GM18502 (cell line): ENCODE measurements around the gene DISP3.

Experiments
- ATAC-seq: cut with Tn5 transposase; IDR thresholded peaks from one replicate; pipeline ENCODE4 v1.9.1; 2021; ENCODE audit warnings: mild to moderate bottlenecking; ENCODE audit not compliant: unreplicated experiment, poor library complexity

DISP3 gene

DNA sequence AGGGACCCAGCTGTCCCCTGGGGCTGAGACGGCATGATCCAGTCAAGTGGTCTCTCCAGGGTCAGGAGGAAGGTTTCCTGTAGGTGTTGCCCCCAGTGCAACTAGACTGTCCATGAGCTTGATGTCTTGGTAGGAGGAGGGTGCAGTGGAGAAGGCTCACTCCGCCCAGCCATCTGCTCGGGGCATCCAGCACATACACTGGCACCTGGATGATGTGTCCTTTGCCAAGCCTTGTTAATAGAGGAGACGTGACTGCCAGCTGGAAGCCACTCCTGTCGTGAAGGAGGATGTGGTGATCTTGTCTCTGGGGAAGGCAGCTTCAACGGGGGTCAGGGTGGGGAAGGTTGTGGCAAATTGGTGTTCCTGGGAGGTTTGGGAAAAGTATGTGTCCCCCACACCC lies 6.2 kb downstream of the DISP3 start:
- no peak for ATAC-seq

- no peak for ATAC-seq
These were observed 7.5 kb downstream of the DISP3 start for GRCh38 chr1:11486231-11487009.

GRCh38 chr1:11487196-11487751 lies 8.3 kb downstream of the DISP3 start:
- no peak for ATAC-seq

DNA sequence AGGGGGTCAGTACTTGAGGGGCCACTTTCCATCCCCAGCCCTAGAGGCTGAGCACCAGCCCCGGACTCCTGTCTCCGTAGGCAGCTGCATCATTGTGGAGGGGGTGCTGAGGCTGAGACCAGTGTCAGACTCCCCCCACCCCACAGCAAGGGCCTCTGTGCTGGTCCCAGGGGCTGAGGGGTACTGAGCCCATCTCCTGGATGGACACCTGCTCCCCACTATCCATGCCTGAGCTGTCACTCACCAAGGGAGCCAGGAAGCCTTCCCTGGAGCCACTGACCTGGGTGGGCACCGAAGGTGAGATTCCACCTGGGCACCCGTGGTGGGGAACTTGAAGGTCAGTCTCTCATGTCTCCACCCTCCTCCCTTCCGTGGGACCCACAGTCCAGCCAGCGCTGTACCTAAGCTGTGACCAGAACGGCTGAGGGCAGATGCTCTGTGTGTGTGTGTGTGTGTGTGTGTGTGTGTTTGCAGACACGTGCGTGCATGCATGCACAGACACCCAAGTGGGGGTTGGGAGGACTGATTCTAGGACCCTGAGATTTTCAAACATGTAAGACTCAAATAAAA lies 9.3 kb downstream of the DISP3 start:
- no peak for ATAC-seq

DNA sequence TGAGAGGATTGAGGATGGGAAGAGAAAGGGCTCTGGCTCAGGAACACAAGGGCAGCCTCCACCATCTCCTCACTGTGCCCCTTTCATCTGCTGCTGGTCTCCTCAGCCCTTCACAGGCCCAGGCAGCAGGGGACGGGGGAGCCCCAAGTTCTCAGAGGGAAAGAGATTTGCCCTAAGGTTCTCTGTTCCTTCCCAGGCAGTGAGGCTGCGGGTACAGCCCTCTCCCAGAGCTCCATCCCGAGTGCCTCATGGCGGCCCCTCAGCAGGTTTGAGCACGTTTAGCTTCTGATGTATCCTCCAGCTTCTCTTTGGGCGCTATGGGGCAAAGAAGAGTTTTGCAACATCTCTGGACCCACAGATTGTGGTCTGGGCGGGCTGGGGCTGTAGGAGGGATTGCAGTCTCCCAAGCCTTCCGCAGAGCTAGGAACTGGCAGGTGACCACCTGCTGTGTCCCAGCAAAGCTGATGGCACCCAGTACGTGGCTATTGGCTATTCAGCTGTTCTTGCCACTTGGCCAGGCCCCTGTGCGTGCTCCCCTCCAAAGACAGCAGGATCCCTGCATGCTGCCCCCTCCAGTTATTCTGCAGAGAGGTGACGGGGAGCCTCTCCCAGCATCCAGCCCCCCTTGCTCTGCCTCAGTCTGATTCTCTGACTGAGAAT lies 10.1 kb downstream of the DISP3 start:
- no peak for ATAC-seq

DNA sequence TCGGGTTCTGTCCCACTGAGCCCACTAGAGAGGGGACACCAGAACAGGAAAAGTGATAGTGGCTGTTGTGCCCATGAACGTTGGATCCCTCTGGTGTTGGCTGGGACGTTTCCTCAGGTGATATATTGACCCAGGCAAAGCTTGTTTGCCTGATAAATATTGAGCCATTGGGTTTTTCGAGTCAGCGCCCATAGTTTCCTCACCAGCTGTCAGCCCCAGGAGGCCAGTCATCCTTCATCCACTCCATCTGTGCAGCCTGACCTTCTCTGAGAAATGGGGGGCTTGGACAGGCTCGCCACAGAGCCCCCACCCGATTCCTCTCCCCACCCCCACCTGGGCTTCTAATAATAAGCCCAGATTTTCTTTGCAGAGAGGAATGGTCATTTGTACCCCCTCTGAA lies 13.3 kb downstream of the DISP3 start:
- no peak for ATAC-seq

DNA sequence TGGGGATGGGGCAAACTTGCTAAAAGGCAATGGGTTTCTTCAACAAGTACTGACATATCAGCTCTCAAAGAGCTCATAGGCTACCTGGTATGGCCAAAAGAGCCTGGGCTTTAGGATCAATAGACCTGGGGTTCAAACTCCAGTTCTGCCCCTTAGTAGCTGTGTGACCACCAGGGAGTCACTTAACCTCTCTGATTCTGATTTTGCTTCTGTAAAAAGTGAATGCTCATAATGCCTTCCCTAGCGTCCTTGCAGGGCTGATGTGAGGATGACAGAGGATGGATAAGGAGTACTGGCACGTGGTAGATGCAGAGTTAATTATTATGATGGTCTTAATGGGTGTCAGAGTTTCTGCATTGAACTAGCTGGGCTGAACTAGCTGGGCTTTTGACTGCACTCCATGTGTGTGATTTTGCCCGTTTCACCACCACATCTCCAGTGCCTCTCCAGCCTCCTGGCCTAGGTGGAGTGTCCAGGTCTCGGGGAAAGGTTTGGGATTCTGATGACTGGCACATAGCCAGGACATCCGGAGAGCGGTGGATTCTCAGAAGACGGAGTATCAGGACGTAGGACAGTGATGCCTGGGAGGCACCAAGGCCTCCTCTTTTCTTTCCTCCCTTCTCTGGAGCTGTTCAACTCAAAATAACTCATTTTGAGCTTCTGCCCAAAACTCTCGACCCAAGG lies 15.2 kb downstream of the DISP3 start:
- ATAC-seq = no peak

DNA sequence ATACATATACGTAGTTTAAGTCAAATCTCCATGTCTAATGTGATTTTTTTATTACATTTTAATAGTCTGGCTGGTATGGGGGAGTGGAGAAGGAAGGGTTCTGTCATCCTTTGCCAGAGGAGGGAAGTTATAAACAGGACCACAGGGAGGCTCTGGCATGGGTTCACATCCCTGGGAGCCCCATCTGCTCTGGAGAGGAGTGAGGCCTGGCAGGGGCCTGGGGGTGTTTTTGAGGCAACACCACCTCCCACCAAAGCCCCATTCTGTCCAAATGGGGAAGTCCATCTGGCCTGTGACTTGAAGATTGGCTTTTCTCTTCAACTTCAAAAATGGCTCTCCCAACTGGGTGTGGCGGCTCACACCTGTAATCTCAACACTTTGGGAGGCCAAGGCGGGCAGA lies 15.8 kb downstream of the DISP3 start:
- no peak for ATAC-seq

- ATAC-seq = no peak
These were observed 16.6 kb downstream of the DISP3 start for GRCh38 chr1:11495579-11495978.

GRCh38 chr1:11496551-11497080 lies 17.7 kb downstream of the DISP3 start:
- no peak for ATAC-seq

DNA sequence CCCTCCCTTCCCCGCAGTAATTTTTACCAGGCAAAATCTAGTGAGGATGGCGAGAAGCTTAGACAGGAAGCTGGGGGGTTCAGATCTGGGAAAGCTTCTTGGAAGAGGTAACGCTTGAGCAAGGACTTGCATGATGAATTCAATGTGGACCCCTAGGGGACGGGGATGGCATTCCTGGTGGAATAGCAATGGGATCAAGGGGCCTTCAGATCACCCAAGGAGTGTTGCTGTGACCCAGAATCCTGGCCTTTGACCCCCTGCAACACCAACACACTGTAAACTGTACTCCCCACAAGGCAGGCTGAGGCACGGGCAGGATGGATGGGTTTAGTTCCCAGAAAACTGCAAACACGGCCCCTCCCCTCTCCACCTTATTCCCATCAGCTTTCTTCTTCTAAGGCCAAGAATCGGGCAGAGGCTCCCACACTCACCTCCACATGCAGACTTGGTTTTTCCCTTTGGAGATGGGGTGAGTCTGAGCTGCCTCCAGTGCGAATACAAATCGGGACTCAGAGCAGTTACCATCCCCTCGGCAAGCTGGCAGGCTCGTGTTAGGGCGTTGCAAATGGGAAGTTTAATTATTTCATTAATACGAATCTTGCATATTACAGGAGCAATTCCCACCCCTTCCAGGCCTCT lies 20.1 kb downstream of the DISP3 start:
- ATAC-seq = no peak

DNA sequence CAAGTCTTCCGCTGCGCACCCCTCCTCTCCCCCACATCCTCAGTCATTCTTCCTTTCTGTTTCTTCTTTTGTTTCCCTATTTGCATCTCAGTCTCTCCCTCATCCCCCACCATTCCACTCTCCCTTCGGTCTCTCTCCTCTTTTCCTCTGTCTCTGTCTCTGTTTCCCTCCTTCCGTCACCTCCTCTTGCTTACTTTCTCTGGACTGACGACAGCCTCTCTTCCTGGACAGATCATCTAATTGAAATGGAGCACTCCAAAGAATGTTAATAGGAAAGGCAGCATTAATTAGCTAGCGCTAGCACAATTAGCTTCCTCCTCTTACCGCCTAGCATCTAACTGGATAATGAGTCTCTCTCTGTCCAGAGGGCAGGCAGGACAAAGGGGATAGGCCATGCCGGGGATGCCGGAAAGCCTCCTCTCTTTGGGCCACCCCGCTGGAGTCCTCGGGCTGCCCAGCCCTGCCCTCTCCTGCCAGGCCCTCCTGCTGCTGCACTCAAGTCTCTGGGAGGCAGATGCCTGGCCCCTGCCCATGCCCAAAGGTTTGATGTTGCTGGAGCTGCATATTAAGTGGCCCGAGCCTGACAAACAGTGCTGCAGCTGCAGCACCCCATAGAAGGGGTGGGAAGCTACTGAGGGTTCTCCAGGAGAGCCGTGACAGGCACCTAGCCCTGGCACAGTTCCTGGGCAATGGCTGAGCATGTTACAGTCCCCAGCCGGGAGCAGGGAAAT lies 20.8 kb downstream of the DISP3 start:
- ATAC-seq = no peak

DNA sequence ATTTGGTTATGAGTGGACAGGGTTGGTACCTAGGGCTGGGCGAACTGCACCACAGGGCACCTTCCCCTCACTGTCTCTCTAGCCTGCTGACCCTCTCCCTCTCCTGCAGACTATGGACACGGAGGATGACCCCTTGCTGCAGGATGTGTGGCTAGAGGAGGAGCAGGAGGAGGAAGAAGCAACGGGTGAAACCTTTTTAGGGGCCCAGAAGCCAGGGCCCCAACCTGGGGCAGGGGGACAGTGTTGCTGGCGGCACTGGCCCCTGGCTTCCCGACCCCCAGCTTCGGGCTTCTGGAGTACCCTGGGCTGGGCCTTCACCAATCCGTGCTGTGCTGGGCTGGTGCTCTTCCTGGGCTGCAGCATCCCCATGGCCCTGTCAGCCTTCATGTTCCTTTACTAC lies 21.9 kb downstream of the DISP3 start:
- ATAC-seq = no peak

- ATAC-seq = no peak
These were observed 22.5 kb downstream of the DISP3 start for GRCh38 chr1:11501491-11501897.

- no peak for ATAC-seq
These were observed 23.0 kb downstream of the DISP3 start for GRCh38 chr1:11501906-11502485.

DNA sequence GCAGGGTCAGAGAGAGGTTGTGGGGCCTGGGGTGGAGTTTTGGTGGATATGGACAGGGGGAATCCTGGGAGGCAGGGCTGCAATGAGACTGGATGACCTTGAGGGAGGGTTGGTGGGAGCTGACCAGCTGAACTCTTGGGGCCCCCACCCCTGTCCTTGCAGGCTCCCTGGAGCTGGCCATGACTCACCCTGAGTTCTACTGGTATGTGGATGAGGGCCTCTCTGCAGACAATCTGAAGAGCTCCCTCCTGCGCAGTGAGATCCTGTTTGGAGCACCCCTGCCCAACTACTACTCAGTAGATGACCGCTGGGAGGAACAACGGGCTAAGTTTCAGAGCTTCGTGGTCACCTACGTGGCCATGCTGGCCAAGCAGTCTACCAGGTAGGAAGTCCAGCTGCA lies 23.6 kb downstream of the DISP3 start:
- no peak for ATAC-seq

DNA sequence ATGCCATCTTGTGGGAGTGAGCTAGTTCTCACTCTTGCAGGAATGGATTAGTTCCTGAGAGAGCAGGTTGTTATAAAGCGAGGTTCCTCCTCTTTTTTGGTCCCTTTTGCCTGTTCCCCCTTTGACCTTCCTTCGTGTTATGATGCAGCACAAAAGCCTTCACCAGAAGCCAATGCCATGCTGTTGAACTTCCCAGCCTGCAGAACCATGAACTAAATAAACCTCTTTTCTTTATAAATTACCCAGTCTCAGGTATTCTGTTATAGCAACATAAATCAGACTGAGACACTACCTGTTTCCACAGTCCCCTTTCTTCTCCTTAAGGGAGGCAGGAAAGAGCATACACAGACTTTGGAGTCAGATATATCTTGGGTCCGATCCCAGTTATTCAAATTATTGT lies 25.6 kb downstream of the DISP3 start:
- no peak for ATAC-seq

DNA sequence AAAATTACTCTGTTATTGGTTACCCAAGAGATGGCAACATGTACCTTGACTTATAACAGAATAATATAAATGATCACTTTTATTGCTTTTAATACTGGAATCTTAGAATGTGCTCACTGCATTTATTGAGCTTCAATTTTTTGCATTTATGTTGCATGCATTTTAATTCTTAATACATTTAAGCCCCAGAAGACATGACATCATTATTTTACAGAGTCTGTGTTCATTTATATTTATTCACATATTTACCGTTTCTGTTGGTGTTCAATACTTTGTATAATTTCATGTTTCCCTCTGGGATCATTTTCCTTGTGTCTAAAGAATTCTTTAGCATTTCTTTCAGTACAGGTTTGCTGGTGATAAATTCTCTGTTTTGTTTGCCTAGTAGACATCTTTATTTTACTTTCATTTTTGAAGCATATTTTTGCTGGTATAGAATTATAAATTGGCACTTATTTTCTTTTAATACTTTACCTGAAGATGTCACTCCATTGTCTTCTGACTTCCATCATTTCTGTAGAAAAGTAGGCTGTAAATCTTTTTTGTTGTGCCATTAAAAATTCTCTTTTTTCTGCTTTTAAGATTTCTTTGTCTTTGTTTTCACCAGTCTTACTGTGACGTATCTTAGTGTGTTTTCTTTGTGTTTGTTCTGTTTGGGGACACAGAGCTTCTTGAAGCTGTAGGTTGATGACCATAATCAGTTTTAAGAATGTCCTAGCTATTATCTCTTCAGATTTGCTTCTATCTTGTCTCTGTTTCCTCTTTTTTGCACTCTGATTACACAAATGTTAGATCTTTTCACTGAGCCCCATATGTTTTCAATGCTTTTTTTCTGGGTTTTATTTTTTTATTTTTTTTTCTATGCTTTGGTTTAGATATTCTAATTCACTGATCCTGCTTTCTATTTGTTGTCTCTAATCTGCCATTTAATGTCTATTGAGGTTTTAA lies 26.9 kb downstream of the DISP3 start:
- no peak for ATAC-seq
